GM23338 (cell line): ENCODE measurements around the gene ACOT11. TPM values are rescaled to one million over a fixed set of nuclear protein-coding genes. Genes with fewer than 3 reads are reported as not detected.

Experiments
- ATAC-seq: fragments of 200-7000 bp; cut with Tn5 transposase; 3 replicates; pipeline ENCODE4 v1.9.1; 2020
- DNase-seq: peaks from one replicate; pipeline ENCODE4 v3.0.0-alpha.2; 2015; ENCODE audit warnings: low spot score
- H2AFZ ChIP-seq: fragments of 200-600 bp; sonication (generic); 2 replicates; pipeline ENCODE4 v1.8.0; 2016; ENCODE audit warnings: antibody characterized with exemption, mild to moderate bottlenecking, moderate library complexity
- H3F3A ChIP-seq: fragments of 200-600 bp; sonication (generic); replicated peaks from 2 replicates; pipeline ENCODE4 v1.8.0; 2017; ENCODE audit warnings: antibody characterized with exemption, mixed run types, low read depth
- H3K27ac ChIP-seq: fragments of 200-600 bp; sonication (generic); 2 replicates; pipeline ENCODE4 v1.6.1; 2016; ENCODE audit warnings: low read depth
- H3K27me3 ChIP-seq: fragments of 200-600 bp; sonication (generic); 2 replicates; pipeline ENCODE4 v1.8.0; 2016; ENCODE audit warnings: mild to moderate bottlenecking, mixed run types, moderate library complexity; ENCODE audit not compliant: insufficient read depth
- H3K36me3 ChIP-seq: fragments of 200-600 bp; sonication (generic); 2 replicates; pipeline ENCODE4 v1.8.0; 2016; ENCODE audit warnings: mild to moderate bottlenecking; ENCODE audit not compliant: insufficient read depth
- H3K4me1 ChIP-seq: fragments of 200-600 bp; sonication (generic); 2 replicates; pipeline ENCODE4 v1.8.0; 2016; ENCODE audit warnings: mild to moderate bottlenecking, moderate library complexity; ENCODE audit not compliant: insufficient read depth
- H3K4me2 ChIP-seq: fragments of 200-600 bp; sonication (generic); 2 replicates; pipeline ENCODE4 v1.7.1; 2017; ENCODE audit warnings: mixed run types
- H3K4me3 ChIP-seq: fragments of 200-600 bp; sonication (generic); 2 replicates; pipeline ENCODE4 v1.6.1; 2016; ENCODE audit warnings: mixed run types
- H3K79me2 ChIP-seq: fragments of 200-600 bp; sonication (generic); replicated peaks from 2 replicates; pipeline ENCODE4 v1.8.0; 2017; ENCODE audit warnings: mild to moderate bottlenecking; ENCODE audit not compliant: insufficient read depth
- H3K9me2 ChIP-seq: fragments of 200-600 bp; sonication (generic); 2 replicates; pipeline ENCODE4 v1.8.0; 2017; ENCODE audit not compliant: insufficient read depth
- H4K20me1 ChIP-seq: fragments of 200-600 bp; sonication (generic); replicated peaks from 2 replicates; pipeline ENCODE4 v1.8.0; 2017; ENCODE audit warnings: mild to moderate bottlenecking; ENCODE audit not compliant: insufficient read depth
- H3K27ac Mint-ChIP-seq: 2 replicates; pipeline ENCODE4 v1.8.0; 2020; ENCODE audit warnings: inconsistent platforms, mild to moderate bottlenecking, moderate library complexity, mixed read lengths
- H3K27me3 Mint-ChIP-seq: 3 replicates; pipeline ENCODE4 v1.8.0; 2022; ENCODE audit warnings: low read depth, mild to moderate bottlenecking, moderate library complexity, mixed read lengths, inconsistent platforms; ENCODE audit not compliant: insufficient read depth, poor library complexity
- H3K36me3 Mint-ChIP-seq: 3 replicates; pipeline ENCODE4 v1.8.0; 2021; ENCODE audit warnings: low read depth, mild to moderate bottlenecking, inconsistent platforms, moderate library complexity, mixed read lengths
- H3K4me1 Mint-ChIP-seq: 3 replicates; pipeline ENCODE4 v1.8.0; 2020; ENCODE audit warnings: mild to moderate bottlenecking, inconsistent platforms, mixed read lengths
- H3K4me3 Mint-ChIP-seq: 3 replicates; pipeline ENCODE4 v1.8.0; 2021; ENCODE audit warnings: moderate library complexity, mild to moderate bottlenecking, inconsistent platforms, mixed read lengths
- H3K9me3 Mint-ChIP-seq: 3 replicates; pipeline ENCODE4 v1.8.0; 2020; ENCODE audit warnings: moderate library complexity, mild to moderate bottlenecking, inconsistent platforms, mixed read lengths
- EZH2 ChIP-seq: fragments of 200-600 bp; sonication (generic); IDR thresholded peaks from one replicate; pipeline ENCODE4 v1.8.0; 2017; ENCODE audit warnings: antibody characterized with exemption, mild to moderate bottlenecking, low read depth; ENCODE audit not compliant: unreplicated experiment
- EZH2phosphoT487 ChIP-seq: fragments of 200-600 bp; sonication (generic); IDR thresholded peaks from one replicate; pipeline ENCODE4 v1.8.1; 2018; ENCODE audit warnings: antibody characterized with exemption; ENCODE audit not compliant: unreplicated experiment
- STAT1 ChIP-seq: IDR thresholded peaks from one replicate; pipeline ENCODE4 v1.6.1; 2016; ENCODE audit warnings: antibody characterized with exemption; ENCODE audit not compliant: unreplicated experiment
- ZNF114 ChIP-seq: fragments of 250-450 bp; sonication (Bioruptor Pico); IDR thresholded peaks from 2 replicates; pipeline ENCODE4 v1.5.0; 2020; ENCODE audit warnings: mild to moderate bottlenecking, moderate library complexity
- ZNF331 ChIP-seq: fragments of 250-450 bp; sonication (Bioruptor Pico); IDR thresholded peaks from 2 replicates; pipeline ENCODE4 v1.5.0; 2020; ENCODE audit warnings: low read depth, mild to moderate bottlenecking, moderate library complexity
- ZNF462 ChIP-seq: fragments of 250-450 bp; sonication (Bioruptor Pico); IDR thresholded peaks from 2 replicates; pipeline ENCODE4 v1.5.0; 2020; ENCODE audit warnings: mild to moderate bottlenecking, moderate library complexity
- polyA plus RNA-seq: library from polyadenylated mRNA; unstranded; fragments of >200 nt; fragmentation: Nextera tagmentation; extraction: Ambion mirVana; gene quantifications from 2 replicates; pipeline ENCODE4 v1.2.1, GENCODE V29; 2016
- total RNA-seq: library from RNA; depleted of rRNA; stranded (reverse); fragments of >200 nt; shearing (Covaris generic); gene quantifications from 2 replicates; pipeline ENCODE4 v1.2.3, GENCODE V29; 2014

The ACOT11 gene
- total and polyA plus RNA-seq, 2 experiments from 2014 or later, result 1.6 to 2.7 TPM

DNA sequence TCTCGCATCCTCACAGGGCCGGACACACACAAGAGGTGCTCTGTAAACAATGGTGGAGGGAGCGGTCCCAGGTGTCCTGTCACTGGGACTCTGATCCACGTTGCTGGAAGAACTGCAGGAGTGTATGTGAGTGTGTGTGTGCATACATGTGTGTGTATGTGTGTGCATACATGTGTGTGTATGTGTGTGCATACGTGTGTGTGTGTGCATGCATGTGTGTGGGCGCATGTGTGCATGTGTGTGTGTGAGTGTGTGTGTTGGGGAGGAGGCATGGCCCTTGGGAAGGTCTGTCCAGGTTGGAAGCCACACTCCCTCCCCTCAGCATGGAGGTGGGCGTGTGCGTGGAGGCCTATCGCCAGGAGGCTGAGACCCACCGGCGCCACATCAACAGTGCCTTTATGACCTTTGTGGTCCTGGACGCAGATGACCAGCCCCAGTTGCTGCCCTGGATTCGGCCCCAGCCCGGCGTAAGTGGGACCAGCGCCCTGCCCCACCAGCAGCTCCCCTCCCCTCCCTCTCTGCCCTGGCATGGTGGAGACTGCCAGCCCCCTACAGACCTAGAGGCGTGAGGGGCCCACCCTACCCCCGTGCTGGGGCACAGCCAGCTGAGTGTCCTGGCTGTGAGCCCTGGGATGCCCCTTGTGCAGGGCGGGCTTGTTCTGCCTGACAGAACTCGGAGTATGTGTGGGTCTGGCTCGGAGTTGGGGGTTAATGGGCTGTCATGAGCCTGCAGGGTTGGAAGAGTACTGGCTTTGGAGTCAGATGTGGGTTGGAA is 53.1 kb downstream of the ACOT11 start (continued):
- TF ChIP-seq ZNF462 (no peak), EZH2 (no peak), ZNF331 (CRISPR knock-in tag) (no peak)

GRCh38 chr1:54601730-54602129 is 53.7 kb downstream of the ACOT11 start:
- no peak overlapping the region; the same call in 1 of the 2 replicates for H3K27ac Mint-ChIP-seq
- H3K36me3 ChIP-seq, result no peaks in the 10 kb centered on the region
- H3K4me3 ChIP-seq, result no peak overlapping the region
- no peaks in the 10 kb centered on the region for H3K27me3 ChIP-seq
- peaks cover 7% of the 10 kb centered on the region for H3K4me1 Mint-ChIP-seq
- peaks cover 5% of the 10 kb centered on the region; the same call in 1 of the 2 replicates for H3K4me1 ChIP-seq
- H3K27ac ChIP-seq, result no peak overlapping the region
- H3K4me3 Mint-ChIP-seq, result no peak overlapping the region
- no peaks in the 10 kb centered on the region for H3K9me2 ChIP-seq
- H3K9me3 Mint-ChIP-seq, result no peaks in the 10 kb centered on the region
- peak; percentile 19; the same call in 2 of the 3 replicates for ATAC-seq
- no peak for DNase-seq
- H3K4me2 ChIP-seq, result no peak overlapping the region
- H3K79me2 ChIP-seq, result no peaks in the 10 kb centered on the region
- H3K27me3 Mint-ChIP-seq, result peaks cover 1% of the 10 kb centered on the region
- H3K36me3 Mint-ChIP-seq, result no peaks in the 10 kb centered on the region
- H3F3A ChIP-seq, result no peaks in the 10 kb centered on the region
- no peaks in the 10 kb centered on the region for H4K20me1 ChIP-seq
- H2AFZ ChIP-seq, result no peak overlapping the region
- TF ChIP-seq STAT1 (no peak), ZNF114 (no peak), ZNF331 (CRISPR knock-in tag) (no peak), EZH2phosphoT487 (no peak), ZNF462 (no peak)
